Trophoblast cell (in vitro differentiated cells and primary cell): ENCODE results near the gene WFDC11.
"Not testable (repeated sequence)": the region's sequence is repeated elsewhere in the genome, so short reads cannot be mapped to it uniquely, and the experiment has no call there.

Experiments used
- DNase-seq, 2 donors: peaks; one replicate each; pipeline ENCODE4 v3.0.0-alpha.2; 2016
- H2AFZ ChIP-seq: 2 replicates; pipeline ENCODE4 v1.6.1; 2013; ENCODE audit warnings: low read length, moderate library complexity, mild to moderate bottlenecking; ENCODE audit not compliant: insufficient read depth, poor library complexity
- H2AK5ac ChIP-seq: 2 replicates; pipeline ENCODE4 v1.6.1; 2013; ENCODE audit warnings: mild to moderate bottlenecking, low read length
- H2BK120ac ChIP-seq: 2 replicates; pipeline ENCODE4 v1.6.1; 2013; ENCODE audit warnings: low read length, mild to moderate bottlenecking, moderate library complexity; ENCODE audit not compliant: insufficient read depth, poor library complexity
- H2BK12ac ChIP-seq: 2 replicates; pipeline ENCODE4 v1.6.1; 2013; ENCODE audit warnings: mild to moderate bottlenecking, low read length, moderate library complexity
- H2BK5ac ChIP-seq: 2 replicates; pipeline ENCODE4 v1.6.1; 2013; ENCODE audit warnings: low read length, low read depth, moderate library complexity, mild to moderate bottlenecking; ENCODE audit not compliant: poor library complexity
- H3K14ac ChIP-seq: 2 replicates; pipeline ENCODE4 v1.6.1; 2013; ENCODE audit warnings: mild to moderate bottlenecking, low read length
- H3K18ac ChIP-seq: 2 replicates; pipeline ENCODE4 v1.6.1; 2013; ENCODE audit warnings: mild to moderate bottlenecking, low read length
- H3K23ac ChIP-seq: 2 replicates; pipeline ENCODE4 v1.6.1; 2013; ENCODE audit warnings: low read length
- H3K27ac ChIP-seq: 2 replicates; pipeline ENCODE4 v1.5.1; 2013; ENCODE audit warnings: low read depth, mild to moderate bottlenecking, inconsistent platforms, low read length, moderate library complexity
- H3K27me3 ChIP-seq: 2 replicates; pipeline ENCODE4 v1.6.1; 2013; ENCODE audit warnings: inconsistent platforms, mild to moderate bottlenecking, low read length, moderate library complexity; ENCODE audit not compliant: insufficient read depth
- H3K36me3 ChIP-seq, 2 experiments: 1 replicate in 1 of 2; 2 replicates in 1 of 2; pipeline ENCODE4 v1.6.1; 2013; ENCODE audit warnings: low read length in 2 of 2, mild to moderate bottlenecking in 2 of 2, moderate library complexity in 1 of 2; ENCODE audit not compliant: insufficient read depth in 2 of 2, control insufficient read depth in 1 of 2
- H3K4ac ChIP-seq: 2 replicates; pipeline ENCODE4 v1.6.1; 2013; ENCODE audit warnings: low read depth, mild to moderate bottlenecking, low read length, moderate library complexity
- H3K4me1 ChIP-seq, 2 experiments: 1 replicate in 1 of 2; 2 replicates in 1 of 2; pipeline ENCODE4 v1.6.1; 2013; ENCODE audit warnings: low read length in 2 of 2, mild to moderate bottlenecking in 2 of 2, moderate library complexity in 1 of 2; ENCODE audit not compliant: insufficient read depth in 2 of 2, control insufficient read depth in 1 of 2
- H3K4me2 ChIP-seq: 2 replicates; pipeline ENCODE4 v1.6.1; 2013; ENCODE audit warnings: inconsistent platforms, mild to moderate bottlenecking, low read length, moderate library complexity
- H3K4me3 ChIP-seq: 2 replicates; pipeline ENCODE4 v1.5.1; 2013; ENCODE audit warnings: mild to moderate bottlenecking, low read depth, low read length, inconsistent platforms
- H3K79me1 ChIP-seq: one replicate; pipeline ENCODE4 v1.6.1; 2013; ENCODE audit warnings: low read length
- H3K79me2 ChIP-seq: 2 replicates; pipeline ENCODE4 v1.6.1; 2013; ENCODE audit warnings: low read length, mild to moderate bottlenecking; ENCODE audit not compliant: control insufficient read depth, insufficient read depth, poor library complexity
- H3K9ac ChIP-seq: 2 replicates; pipeline ENCODE4 v1.6.1; 2013; ENCODE audit warnings: mild to moderate bottlenecking, low read length
- H3K9me3 ChIP-seq: 2 replicates; pipeline ENCODE4 v1.6.1; 2013; ENCODE audit warnings: low read depth, mild to moderate bottlenecking, control low read depth, inconsistent platforms, low read length; ENCODE audit not compliant: insufficient read depth
- H4K12ac ChIP-seq: 2 replicates; pipeline ENCODE4 v1.6.1; 2013; ENCODE audit warnings: low read depth, mild to moderate bottlenecking, low read length, moderate library complexity
- H4K8ac ChIP-seq: 2 replicates; pipeline ENCODE4 v1.6.1; 2013; ENCODE audit warnings: low read depth, mild to moderate bottlenecking, low read length, moderate library complexity
- H4K91ac ChIP-seq: one replicate; pipeline ENCODE4 v1.6.1; 2013; ENCODE audit warnings: low read depth, mild to moderate bottlenecking, low read length, moderate library complexity
- WGBS: extraction: QIAGEN DNeasy Blood & Tissue Kit; methylation state at CpG from one replicate; pipeline ENCODE4 v1.1.7; 2013; ENCODE audit warnings: missing lambda C conversion rate; ENCODE audit not compliant: insufficient read length, insufficient coverage; ENCODE audit errors: extremely low coverage; 5-methylcytosine and 5-hydroxymethylcytosine counted together

Gene WFDC11

GRCh38 chr20:45672765-45673164 lies 2.7 kb upstream of the WFDC11 start:
- H3K4me3 ChIP-seq = no peak overlapping the region
- H3K36me3 ChIP-seq = no peaks in the 10 kb centered on the region
- no peaks in the 10 kb centered on the region for H3K79me2 ChIP-seq
- no peaks in the 10 kb centered on the region for H3K79me1 ChIP-seq
- H2BK12ac ChIP-seq = no peak overlapping the region
- no peak overlapping the region for H3K9ac ChIP-seq
- H3K27ac ChIP-seq = no peak overlapping the region
- no peak overlapping the region for H3K18ac ChIP-seq
- H3K27me3 ChIP-seq = no peaks in the 10 kb centered on the region
- H3K9me3 ChIP-seq = no peaks in the 10 kb centered on the region
- no peak for DNase-seq
- no peak overlapping the region for H2AK5ac ChIP-seq
- no peak overlapping the region for H3K14ac ChIP-seq
- H2BK5ac ChIP-seq = no peak overlapping the region
- H3K4me1 ChIP-seq = no peaks in the 10 kb centered on the region
- H4K12ac ChIP-seq = no peak overlapping the region
- no peak overlapping the region for H3K23ac ChIP-seq
- H2BK120ac ChIP-seq = no peak overlapping the region
- H2AFZ ChIP-seq = no peak overlapping the region
- H4K8ac ChIP-seq = no peak overlapping the region
- H3K4ac ChIP-seq = no peak overlapping the region
- no peak overlapping the region for H3K4me2 ChIP-seq
- no peak overlapping the region for H4K91ac ChIP-seq

- not testable (repeated sequence) for H3K27ac ChIP-seq, H3K79me2 ChIP-seq, H3K9ac ChIP-seq, H2BK12ac ChIP-seq, H3K18ac ChIP-seq, H4K91ac ChIP-seq, DNase-seq, H2BK120ac ChIP-seq, H2AK5ac ChIP-seq, H4K8ac ChIP-seq, H3K9me3 ChIP-seq, H2BK5ac ChIP-seq, H3K79me1 ChIP-seq, H3K36me3 ChIP-seq, H3K23ac ChIP-seq, H3K4me3 ChIP-seq, H3K4me1 ChIP-seq, H3K4ac ChIP-seq, H3K4me2 ChIP-seq, H4K12ac ChIP-seq, H3K14ac ChIP-seq, H2AFZ ChIP-seq, H3K27me3 ChIP-seq
- no CpG with 5 or more reads among the region's 3 CpGs for WGBS
Observed at GRCh38 chr20:45657038-45657437, 13.0 kb downstream of the WFDC11 start.

- H3K36me3 ChIP-seq, H4K91ac ChIP-seq, H3K14ac ChIP-seq, H3K79me2 ChIP-seq, H3K79me1 ChIP-seq, H3K27ac ChIP-seq, H3K4ac ChIP-seq, H2BK5ac ChIP-seq, H4K12ac ChIP-seq, H2BK12ac ChIP-seq, H3K9me3 ChIP-seq, H3K9ac ChIP-seq, H3K4me1 ChIP-seq, H3K27me3 ChIP-seq, H2AK5ac ChIP-seq, DNase-seq, H3K4me2 ChIP-seq, H3K18ac ChIP-seq, H3K23ac ChIP-seq, H2BK120ac ChIP-seq, H4K8ac ChIP-seq, H2AFZ ChIP-seq, H3K4me3 ChIP-seq: not testable (repeated sequence)
- no CpG with 5 or more reads among the region's 7 CpGs for WGBS
Observed at GRCh38 chr20:45651726-45652125, 18.3 kb downstream of the WFDC11 start.

- H3K4ac ChIP-seq = no peak overlapping the region
- H3K4me3 ChIP-seq = no peak overlapping the region
- no peak overlapping the region for H2BK12ac ChIP-seq
- H3K14ac ChIP-seq = no peak overlapping the region
- no peak overlapping the region for H2BK5ac ChIP-seq
- H3K27ac ChIP-seq = no peak overlapping the region
- peaks cover 7% of the 10 kb centered on the region for H3K9me3 ChIP-seq
- H4K91ac ChIP-seq = no peak overlapping the region
- no peak for DNase-seq
- H2AK5ac ChIP-seq = no peak overlapping the region
- H3K18ac ChIP-seq = no peak overlapping the region
- H3K4me1 ChIP-seq = no peaks in the 10 kb centered on the region
- no peaks in the 10 kb centered on the region for H3K27me3 ChIP-seq
- no peak overlapping the region for H3K9ac ChIP-seq
- H3K79me2 ChIP-seq = no peaks in the 10 kb centered on the region
- H3K23ac ChIP-seq = no peak overlapping the region
- no peaks in the 10 kb centered on the region for H3K36me3 ChIP-seq
- WGBS = no CpG with 5 or more reads among the region's 6 CpGs
- H3K4me2 ChIP-seq = no peak overlapping the region
- no peak overlapping the region for H2AFZ ChIP-seq
- no peak overlapping the region for H4K12ac ChIP-seq
- H4K8ac ChIP-seq = no peak overlapping the region
- H2BK120ac ChIP-seq = no peak overlapping the region
- H3K79me1 ChIP-seq = no peaks in the 10 kb centered on the region
Observed at GRCh38 chr20:45649312-45649863, 20.7 kb downstream of the WFDC11 start.
